Heart left ventricle (tissue), 16 donors: Measurements from ENCODE around the gene NPAS2. TPM values are rescaled to one million over a fixed set of nuclear protein-coding genes. Genes with fewer than 3 reads are reported as not detected.
A peak's percentile ranks its signal among the peaks of the same experiment; 100 is the strongest.

Experiments used
- ATAC-seq, 4 donors: fragments of 200-7000 bp; cut with Tn5 transposase; one replicate each; pipeline ENCODE4 v1.9.1; 2020 to 2022; ENCODE audit warnings: moderate library complexity in 4 of 4, mild to moderate bottlenecking in 3 of 4, moderate number of reproducible peaks in 1 of 4
- DNase-seq, 5 donors: peaks; one replicate each; pipeline ENCODE4 v3.0.0-alpha.2; 2020
- H3K27ac ChIP-seq, 12 donors: fragments of 200-600 bp; sonication (generic) in 4 of 12; one replicate each; pipeline versions ENCODE4 v1.5.0 to v1.8.0; 2016 to 2022; ENCODE audit warnings: mild to moderate bottlenecking in 2 of 12
- H3K27me3 ChIP-seq, 9 donors: fragments of 200-600 bp; sonication (generic) in 2 of 9; one replicate each; pipeline versions ENCODE4 v1.5.1 to v1.8.0; 2016 to 2022; ENCODE audit warnings: mild to moderate bottlenecking in 3 of 9
- H3K36me3 ChIP-seq, 9 donors: fragments of 200-600 bp; sonication (generic) in 2 of 9; one replicate each; pipeline versions ENCODE4 v1.5.0 to v1.8.0; 2018 to 2022; ENCODE audit warnings: mild to moderate bottlenecking in 2 of 9
- H3K4me1 ChIP-seq, 12 donors: fragments of 200-600 bp; sonication (generic) in 4 of 12; one replicate each; pipeline versions ENCODE4 v1.5.0 to v1.8.0; 2016 to 2022; ENCODE audit warnings: mild to moderate bottlenecking in 3 of 12
- H3K4me3 ChIP-seq, 12 donors: fragments of 200-600 bp; sonication (generic) in 4 of 12; one replicate each; pipeline versions ENCODE4 v1.5.0 to v1.8.0; 2017 to 2022; ENCODE audit warnings: mild to moderate bottlenecking in 9 of 12, moderate library complexity in 4 of 12
- H3K9me3 ChIP-seq, 12 donors: fragments of 200-600 bp; sonication (generic) in 4 of 12; one replicate each; pipeline versions ENCODE4 v1.5.0 to v1.8.0; 2016 to 2022; ENCODE audit warnings: mild to moderate bottlenecking in 1 of 12
- CTCF ChIP-seq, 12 donors: fragments of 200-600 bp; sonication (generic) in 4 of 12; IDR thresholded peaks; one replicate each; pipeline versions ENCODE4 v1.5.0 to v1.8.0; 2018 to 2022; ENCODE audit warnings: antibody characterized with exemption in 12 of 12, mild to moderate bottlenecking in 5 of 12
- POLR2A ChIP-seq, 2 donors: fragments of 450-650 bp; IDR thresholded peaks; one replicate each; pipeline ENCODE4 v1.6.1; 2017; ENCODE audit warnings: antibody characterized with exemption in 2 of 2, mild to moderate bottlenecking in 2 of 2, moderate library complexity in 2 of 2
- WGBS, 4 donors: extraction: QIAGEN DNeasy Blood & Tissue Kit in 2 of 4; methylation state at CpG; one replicate each; pipeline versions ENCODE4 v1.1.5 to v1.1.7; 2013 to 2018; 5-methylcytosine and 5-hydroxymethylcytosine counted together
- intact Hi-C, 10 donors: fragments of 100-400 bp; cut with DNase I; formaldehyde crosslinking; loops; one replicate each; pipeline versions ENCODE4 v1.11.1 to v1.14.2; 2022
- polyA plus RNA-seq, 2 donors: library from polyadenylated mRNA; stranded (reverse); fragments of 200-250 nt; gene quantifications; one replicate each; pipeline ENCODE4 v1.2.3, GENCODE V29; 2013
- total RNA-seq, 9 donors: library from RNA; depleted of rRNA in 2 of 9; stranded (reverse); fragments of >200 nt in 2 of 9; fragmentation: NEBNext Ultra II Directional in 3 of 9; extraction: Animal tissue kit (Norgen Biotek cat#: 25700) in 3 of 9; gene quantifications; one replicate each; pipeline versions ENCODE4 v1.1.0 to v1.2.4, GENCODE V29; 2016 to 2023
- donor health status: ischemic (EF 13 %, LVEDD 7.1; RV severe dilation, severe dysfunction).
- donor health status: healthy with polysubstance abuse.
- donor health status: DM: no; HTN: yes; CAD: no.
- donor health status: DM: no; HTN: no; CAD: no.
- donor health status: ischemic (EF 25% LVEDD 6.9; RV normal size, moderate dysfunction).
- donor health status: ischemic (EF 25% LVEDD 5.7; RV mildly dilated, moderate dysfunction).
- donor health status: healthy.
- donor health status: DM: yes; HTN: yes; CAD: no.
- donor health status: ischemic (EF 35%, LVEDD 5.7; RV mildly dilated, moderate dysfunction).
- donor health status: nonischemic (EF 11% LVEDD 7.7; RV severe dilation, severe dysfunction).
- donor health status: DM: yes; HTN: yes; CAD: no.
- donor health status: PGD.
- donor health status: ischemic (EF 29% LVEDD 5.4; RV normal size, mild dysfunction).
- donor health status: nonischemic (EF 23%, LVEDD 6.1; RV moderate dilation, normal function).

NPAS2 gene
- total and polyA plus RNA-seq, 11 donors, result 28.2 to 144 (median 43.3) TPM

- no peaks in the 10 kb centered on the region for H3K9me3 ChIP-seq
- 78 to 86% (median 83%) methylated on average over 3 of the region's 3 CpGs for WGBS, 4 donors
- TF ChIP-seq CTCF (IDR thresholded peaks at IDR 0.05) (no peak), POLR2A (IDR thresholded peaks at IDR 0.05) (no peak)
- peaks cover 0 to 6% (median 0%) of the 10 kb centered on the region in 12 donors for H3K4me1 ChIP-seq
- H3K27me3 ChIP-seq, result no peaks in the 10 kb centered on the region
- ATAC-seq (no peak), DNase-seq (no peak)
- H3K27ac ChIP-seq, result no peak overlapping the region
- peaks cover 0 to 79% (median 43%) of the 10 kb centered on the region in 9 donors for H3K36me3 ChIP-seq
- intact Hi-C loops, result loop anchor here in 1 of 10 donors (10.0 kb wide), 1 partner anchor 187 kb away; no protein-coding TSS in a partner anchor
- H3K4me3 ChIP-seq, result no peak overlapping the region
Measured at GRCh38 chr2:101017371-101017770, 197.4 kb downstream of the NPAS2 start.

- ATAC-seq (peak in 1 of 4 donors; percentile 27), DNase-seq (no peak)
- intact Hi-C loops, result loop anchor here in 1 of 10 donors (10.0 kb wide), 1 partner anchor 186 kb away; no protein-coding TSS in a partner anchor
- Histone ChIP-seq H3K27ac (no peak overlapping the region), H3K9me3 (no peaks in the 10 kb centered on the region), H3K27me3 (no peaks in the 10 kb centered on the region), H3K36me3 (peaks cover 0 to 82% (median 50%) of the 10 kb centered on the region in 9 donors), H3K4me3 (no peak overlapping the region), H3K4me1 (no peaks in the 10 kb centered on the region)
- 42 to 50% (median 43%) methylated on average over 8 of the region's 8 CpGs for WGBS, 4 donors
- no peak for TF ChIP-seq CTCF (IDR thresholded peaks at IDR 0.05)
- TF ChIP-seq POLR2A (IDR thresholded peaks at IDR 0.05), result no peak
Measured at GRCh38 chr2:101018934-101019333, 199.0 kb downstream of the NPAS2 start.

GRCh38 chr2:101022221-101022620, 202.3 kb downstream of the NPAS2 start:
- Histone ChIP-seq H3K27ac (no peak overlapping the region), H3K9me3 (no peaks in the 10 kb centered on the region), H3K27me3 (no peaks in the 10 kb centered on the region), H3K36me3 (peaks cover 0 to 95% (median 72%) of the 10 kb centered on the region in 9 donors), H3K4me1 (no peaks in the 10 kb centered on the region), H3K4me3 (no peak overlapping the region)
- intact Hi-C loops, result no loop called here
- no peak for TF ChIP-seq POLR2A (IDR thresholded peaks at IDR 0.05)
- no peak for TF ChIP-seq CTCF (IDR thresholded peaks at IDR 0.05)
- DNase-seq, result no peak
- 86 to 89% (median 89%) methylated on average over 16 of the region's 16 CpGs for WGBS, 4 donors
- ATAC-seq, result peak in 1 of 4 donors; percentile 34

- ATAC-seq (no peak), DNase-seq (no peak)
- peaks cover 0 to 95% (median 78%) of the 10 kb centered on the region in 9 donors for H3K36me3 ChIP-seq
- H3K4me1 ChIP-seq, result no peaks in the 10 kb centered on the region
- no peaks in the 10 kb centered on the region for H3K27me3 ChIP-seq
- TF ChIP-seq POLR2A (IDR thresholded peaks at IDR 0.05) (no peak), CTCF (IDR thresholded peaks at IDR 0.05) (no peak)
- no peak overlapping the region for H3K27ac ChIP-seq
- intact Hi-C loops, result no loop called here
- H3K9me3 ChIP-seq, result no peaks in the 10 kb centered on the region
- H3K4me3 ChIP-seq, result no peak overlapping the region
- 96 to 97% (median 97%) methylated on average over 6 of the region's 6 CpGs for WGBS, 4 donors
Measured at GRCh38 chr2:101023327-101024107, 203.6 kb downstream of the NPAS2 start.
